ENCODE measurements around the gene COTL1.

Gene COTL1

GRCh38 chr16:84654998-84655397 lies 37.1 kb upstream of the COTL1 start:
- Histone ChIP-seq H3K27me3 (no peaks in the 10 kb centered on the region), H3K4me1 (no peaks in the 10 kb centered on the region), H3K9me3 (no peaks in the 10 kb centered on the region), H3K36me3 (peaks cover 3% of the 10 kb centered on the region; the same call in 1 of the 2 replicates), H3K4me3 (ENCODE audit: low read depth, low read length) (no peak overlapping the region)
- no peak for TF ChIP-seq CTCF (IDR thresholded peaks at IDR 0.05; ENCODE audit: low read depth, low read length)
- no peak for DNase-seq

GRCh38 chr16:84654238-84654637 lies 36.4 kb upstream of the COTL1 start:
- no peaks in the 10 kb centered on the region for H3K4me1 ChIP-seq
- H3K9me3 ChIP-seq: no peaks in the 10 kb centered on the region
- peaks cover 3% of the 10 kb centered on the region; the same call in 1 of the 2 replicates for H3K36me3 ChIP-seq
- TF ChIP-seq CTCF (IDR thresholded peaks at IDR 0.05; ENCODE audit: low read depth, low read length): no peak
- H3K4me3 ChIP-seq (ENCODE audit: low read depth, low read length): no peak overlapping the region
- H3K27me3 ChIP-seq: no peaks in the 10 kb centered on the region
- no peak for DNase-seq

GRCh38 chr16:84652566-84652965 lies 34.7 kb upstream of the COTL1 start:
- Histone ChIP-seq H3K27me3 (no peaks in the 10 kb centered on the region), H3K4me1 (no peaks in the 10 kb centered on the region), H3K4me3 (ENCODE audit: low read depth, low read length) (no peak overlapping the region), H3K36me3 (peaks cover 3% of the 10 kb centered on the region; the same call in 1 of the 2 replicates), H3K9me3 (no peaks in the 10 kb centered on the region)
- TF ChIP-seq CTCF (IDR thresholded peaks at IDR 0.05; ENCODE audit: low read depth, low read length): no peak
- no peak for DNase-seq

GRCh38 chr16:84650062-84650991 lies 32.4 kb upstream of the COTL1 start:
- H3K9me3 ChIP-seq: no peaks in the 10 kb centered on the region
- H3K4me1 ChIP-seq: no peaks in the 10 kb centered on the region
- H3K36me3 ChIP-seq: no peaks in the 10 kb centered on the region
- no peak overlapping the region for H3K4me3 ChIP-seq (ENCODE audit: low read depth, low read length)
- TF ChIP-seq CTCF (IDR thresholded peaks at IDR 0.05; ENCODE audit: low read depth, low read length): no peak
- no peak for DNase-seq
- no peaks in the 10 kb centered on the region for H3K27me3 ChIP-seq

- DNase-seq: no peak
- Histone ChIP-seq H3K36me3 (no peaks in the 10 kb centered on the region), H3K9me3 (no peaks in the 10 kb centered on the region), H3K27me3 (no peaks in the 10 kb centered on the region), H3K4me3 (ENCODE audit: low read depth, low read length) (peak overlapping the region; percentile 60), H3K4me1 (no peaks in the 10 kb centered on the region)
- TF ChIP-seq CTCF (IDR thresholded peaks at IDR 0.05; ENCODE audit: low read depth, low read length): no peak
These were observed 31.6 kb upstream of the COTL1 start for GRCh38 chr16:84649511-84649861.
